ENCODE results near the gene AASDH. TPM values are rescaled to one million over a fixed set of nuclear protein-coding genes. Genes with fewer than 3 reads are reported as not detected.

The AASDH gene
- total and polyA plus RNA-seq, 2 donors (not counting 1 experiment from before 2014, with no cell fraction given), result 6.9 to 15.2 TPM

- Histone ChIP-seq H3K9ac (ENCODE audit: low read length) (no peak overlapping the region), H3K27ac (ENCODE audit: low read length in 2 of 2) (no peak overlapping the region), H3K79me2 (ENCODE audit: control insufficient read depth, insufficient read depth, low read length) (no peaks in the 10 kb centered on the region), H3K4me1 (ENCODE audit: control insufficient read depth in 2 of 2, insufficient read depth in 2 of 2, low read length in 2 of 2) (no peaks in the 10 kb centered on the region), H3K27me3 (replicated peaks in 1 of 4; ENCODE audit: control extremely low read depth in 1 of 4, control insufficient read depth in 3 of 4, insufficient read depth in 4 of 4, low read length in 3 of 4) (no peaks in the 10 kb centered on the region), H3K4me3 (ENCODE audit: control extremely low read depth in 1 of 5, extremely low read depth in 1 of 5, insufficient read depth in 1 of 5, low read depth in 2 of 5, low read length in 4 of 5) (no peak overlapping the region), H2AFZ (ENCODE audit: insufficient read depth, low read depth, low read length, poor library complexity, severe bottlenecking) (no peak overlapping the region), H3K4me2 (replicated peaks; ENCODE audit: low read depth, low read length, poor library complexity, severe bottlenecking) (no peak overlapping the region), H3K36me3 (replicated peaks in 1 of 2; ENCODE audit: control extremely low read depth in 1 of 2, control insufficient read depth in 1 of 2, extremely low read depth in 1 of 2, insufficient read depth in 2 of 2, low read length in 1 of 2) (no peaks in the 10 kb centered on the region), H4K20me1 (ENCODE audit: control insufficient read depth, insufficient read depth, low read length, poor library complexity, severe bottlenecking) (no peaks in the 10 kb centered on the region), H3K9me3 (ENCODE audit: control extremely low read depth in 1 of 3, control insufficient read depth in 2 of 3, insufficient read depth in 1 of 3, low read length in 2 of 3) (peaks cover 0 to 14% (median 0%) of the 10 kb centered on the region in 3 donors)
- POLR2A ChIA-PET, result no interaction called here
- Mint-ChIP-seq H3K4me3 (no peak overlapping the region), H3K27ac (no peak overlapping the region), H3K27me3 (no peaks in the 10 kb centered on the region), H3K9me3 (ENCODE audit: insufficient read depth) (no peaks in the 10 kb centered on the region), H3K4me1 (no peaks in the 10 kb centered on the region)
- ATAC-seq (ENCODE audit: low read depth), result no peak
- no peak for DNase-seq
- CTCF ChIA-PET, result no interaction called here
- TF ChIP-seq EZH2 (IDR thresholded peaks at IDR 0.05; ENCODE audit: borderline replicate concordance, insufficient read depth, low read depth, low read length, poor library complexity, severe bottlenecking) (no peak), CTCF (IDR thresholded peaks at IDR 0.05) (no peak)
- intact Hi-C loops (cut with micrococcal nuclease), result no loop called here
- 96% methylated on average over 3 of the region's 7 CpGs for WGBS (ENCODE audit: insufficient coverage)
Measured at GRCh38 chr4:56311299-56311975, 75.9 kb downstream of the AASDH start.

GRCh38 chr4:56310401-56311125 lies 76.7 kb downstream of the AASDH start:
- H3K27me3 ChIP-seq (replicated peaks in 1 of 4; ENCODE audit: control extremely low read depth in 1 of 4, control insufficient read depth in 3 of 4, insufficient read depth in 4 of 4, low read length in 3 of 4), result no peaks in the 10 kb centered on the region
- no peaks in the 10 kb centered on the region for H3K4me1 Mint-ChIP-seq
- no peaks in the 10 kb centered on the region for H3K79me2 ChIP-seq (ENCODE audit: control insufficient read depth, insufficient read depth, low read length)
- H3K9ac ChIP-seq (ENCODE audit: low read length), result no peak overlapping the region
- no peak overlapping the region for H3K4me3 Mint-ChIP-seq
- H3K9me3 ChIP-seq (ENCODE audit: control extremely low read depth in 1 of 3, control insufficient read depth in 2 of 3, insufficient read depth in 1 of 3, low read length in 2 of 3), result peaks cover 0 to 14% (median 0%) of the 10 kb centered on the region in 3 donors
- no peak for ATAC-seq (ENCODE audit: low read depth)
- ChIA-PET POLR2A (no interaction called here), CTCF (interaction anchor here (0.7 kb wide), 1 partner anchor 1589 kb away, joined by 4 read pairs; no protein-coding TSS in a partner anchor)
- no peak overlapping the region for H3K4me3 ChIP-seq (ENCODE audit: control extremely low read depth in 1 of 5, extremely low read depth in 1 of 5, insufficient read depth in 1 of 5, low read depth in 2 of 5, low read length in 4 of 5)
- no peak for DNase-seq
- H3K27ac ChIP-seq (ENCODE audit: low read length in 2 of 2), result no peak overlapping the region
- no peak for TF ChIP-seq CTCF (IDR thresholded peaks at IDR 0.05)
- no peak for TF ChIP-seq EZH2 (IDR thresholded peaks at IDR 0.05; ENCODE audit: borderline replicate concordance, insufficient read depth, low read depth, low read length, poor library complexity, severe bottlenecking)
- no peaks in the 10 kb centered on the region for H3K9me3 Mint-ChIP-seq (ENCODE audit: insufficient read depth)
- WGBS (ENCODE audit: insufficient coverage), result 100% methylated on average over 1 of the region's 5 CpGs
- no peaks in the 10 kb centered on the region for H3K36me3 ChIP-seq (replicated peaks in 1 of 2; ENCODE audit: control extremely low read depth in 1 of 2, control insufficient read depth in 1 of 2, extremely low read depth in 1 of 2, insufficient read depth in 2 of 2, low read length in 1 of 2)
- H3K27me3 Mint-ChIP-seq, result no peaks in the 10 kb centered on the region
- no peaks in the 10 kb centered on the region for H3K4me1 ChIP-seq (ENCODE audit: control insufficient read depth in 2 of 2, insufficient read depth in 2 of 2, low read length in 2 of 2)
- no peak overlapping the region for H3K27ac Mint-ChIP-seq
- H3K4me2 ChIP-seq (replicated peaks; ENCODE audit: low read depth, low read length, poor library complexity, severe bottlenecking), result no peak overlapping the region
- no peaks in the 10 kb centered on the region for H4K20me1 ChIP-seq (ENCODE audit: control insufficient read depth, insufficient read depth, low read length, poor library complexity, severe bottlenecking)
- intact Hi-C loops (cut with micrococcal nuclease), result no loop called here
- H2AFZ ChIP-seq (ENCODE audit: insufficient read depth, low read depth, low read length, poor library complexity, severe bottlenecking), result no peak overlapping the region

All from B cell (primary cell).